Heart right ventricle (tissue), 16 donors: ENCODE data around the gene IFITM2. TPM values are rescaled to one million over a fixed set of nuclear protein-coding genes. Genes with fewer than 3 reads are reported as not detected.

Experiments
- ATAC-seq, 8 donors: fragments of 200-7000 bp; cut with Tn5 transposase; one replicate each; pipeline ENCODE4 v1.9.1; 2020; ENCODE audit warnings: mild to moderate bottlenecking in 8 of 8, moderate library complexity in 8 of 8, moderate number of reproducible peaks in 1 of 8
- DNase-seq, 2 donors: peaks; one replicate each; pipeline ENCODE4 v3.0.0-alpha.2; 2020
- H3K27ac ChIP-seq, 10 donors: fragments of 200-600 bp; sonication (generic) in 2 of 10; one replicate each; pipeline versions ENCODE4 v1.5.0 to v1.8.0; 2020 to 2022; ENCODE audit warnings: mild to moderate bottlenecking in 3 of 10
- H3K27me3 ChIP-seq, 7 donors: fragments of 200-600 bp; one replicate each; pipeline ENCODE4 v1.8.0; 2021 to 2022; ENCODE audit warnings: mild to moderate bottlenecking in 2 of 7
- H3K36me3 ChIP-seq, 9 donors: fragments of 200-600 bp; sonication (generic) in 1 of 9; one replicate each; pipeline versions ENCODE4 v1.5.0 to v1.8.0; 2020 to 2022; ENCODE audit warnings: mild to moderate bottlenecking in 2 of 9
- H3K4me1 ChIP-seq, 9 donors: fragments of 200-600 bp; sonication (generic) in 1 of 9; one replicate each; pipeline versions ENCODE4 v1.5.0 to v1.8.0; 2020 to 2022; ENCODE audit warnings: mild to moderate bottlenecking in 4 of 9
- H3K4me3 ChIP-seq, 10 donors: fragments of 200-600 bp; sonication (generic) in 2 of 10; one replicate each; pipeline versions ENCODE4 v1.5.0 to v1.8.0; 2020 to 2022; ENCODE audit warnings: mild to moderate bottlenecking in 7 of 10, moderate library complexity in 2 of 10
- H3K9me3 ChIP-seq, 11 donors: fragments of 200-600 bp in 10 of 11; sonication (generic) in 2 of 11; one replicate each; pipeline versions ENCODE4 v1.5.0 to v1.8.0; 2013 to 2022; ENCODE audit warnings: mild to moderate bottlenecking in 2 of 11, control low read depth in 1 of 11, moderate library complexity in 1 of 11
- WGBS, 2 donors: extraction: QIAGEN DNeasy Blood & Tissue Kit; methylation state at CpG; one replicate each; pipeline ENCODE4 v1.1.7; 2013; ENCODE audit warnings: inconsistent platforms in 1 of 2; 5-methylcytosine and 5-hydroxymethylcytosine counted together
- intact Hi-C, 10 donors: fragments of 100-400 bp; cut with DNase I; formaldehyde crosslinking; loops; one replicate each; pipeline versions ENCODE4 v1.11.1 to v1.14.2; 2022
- polyA plus RNA-seq, 2 donors: library from polyadenylated mRNA; stranded (reverse); fragments of 200-250 nt; gene quantifications; one replicate each; pipeline ENCODE4 v1.2.3, GENCODE V29; 2013
- total RNA-seq, 10 donors: library from RNA; stranded (reverse); fragmentation: NEBNext Ultra II Directional in 3 of 10; extraction: Animal tissue kit (Norgen Biotek cat#: 25700) in 3 of 10; gene quantifications; one replicate each; pipeline versions ENCODE4 v1.2.1 to v1.2.4, GENCODE V29; 2021 to 2023
- TF ChIP-seq, protein P1 (sequence below), 9 donors: fragments of 200-600 bp; sonication (generic) in 2 of 9; IDR thresholded peaks; one replicate each; pipeline versions ENCODE4 v1.5.0 to v1.8.0; 2021 to 2022; ENCODE audit warnings: antibody characterized with exemption in 9 of 9, mild to moderate bottlenecking in 5 of 9, moderate library complexity in 1 of 9
- donor health status: Arrhythmogenic right ventricular cardiomyopathy.
- donor health status: ischemic (EF 13 %, LVEDD 7.1; RV severe dilation, severe dysfunction).
- donor health status: healthy with polysubstance abuse.
- donor health status: DM: no; HTN: yes; CAD: no.
- donor health status: DM: no; HTN: no; CAD: no.
- donor health status: ischemic (EF 25% LVEDD 6.9; RV normal size, moderate dysfunction).
- donor health status: ischemic (EF 25% LVEDD 5.7; RV mildly dilated, moderate dysfunction).
- donor health status: healthy.
- donor health status: DM: yes; HTN: yes; CAD: no.
- donor health status: Ischemic cardiomyopathy.
- donor health status: ischemic (EF 35%, LVEDD 5.7; RV mildly dilated, moderate dysfunction).
- donor health status: nonischemic (EF 11% LVEDD 7.7; RV severe dilation, severe dysfunction).
- donor health status: DM: yes; HTN: yes; CAD: no.
- donor health status: PGD.
- donor health status: ischemic (EF 29% LVEDD 5.4; RV normal size, mild dysfunction).
- donor health status: nonischemic (EF 23%, LVEDD 6.1; RV moderate dilation, normal function).

The IFITM2 gene
- total and polyA plus RNA-seq, 12 donors = 57.2 to 843 (median 163) TPM

GRCh38 chr11:293271-293851 lies 14.3 kb upstream of the IFITM2 start:
- TF ChIP-seq, protein P1, sequence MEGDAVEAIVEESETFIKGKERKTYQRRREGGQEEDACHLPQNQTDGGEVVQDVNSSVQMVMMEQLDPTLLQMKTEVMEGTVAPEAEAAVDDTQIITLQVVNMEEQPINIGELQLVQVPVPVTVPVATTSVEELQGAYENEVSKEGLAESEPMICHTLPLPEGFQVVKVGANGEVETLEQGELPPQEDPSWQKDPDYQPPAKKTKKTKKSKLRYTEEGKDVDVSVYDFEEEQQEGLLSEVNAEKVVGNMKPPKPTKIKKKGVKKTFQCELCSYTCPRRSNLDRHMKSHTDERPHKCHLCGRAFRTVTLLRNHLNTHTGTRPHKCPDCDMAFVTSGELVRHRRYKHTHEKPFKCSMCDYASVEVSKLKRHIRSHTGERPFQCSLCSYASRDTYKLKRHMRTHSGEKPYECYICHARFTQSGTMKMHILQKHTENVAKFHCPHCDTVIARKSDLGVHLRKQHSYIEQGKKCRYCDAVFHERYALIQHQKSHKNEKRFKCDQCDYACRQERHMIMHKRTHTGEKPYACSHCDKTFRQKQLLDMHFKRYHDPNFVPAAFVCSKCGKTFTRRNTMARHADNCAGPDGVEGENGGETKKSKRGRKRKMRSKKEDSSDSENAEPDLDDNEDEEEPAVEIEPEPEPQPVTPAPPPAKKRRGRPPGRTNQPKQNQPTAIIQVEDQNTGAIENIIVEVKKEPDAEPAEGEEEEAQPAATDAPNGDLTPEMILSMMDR (IDR thresholded peaks at IDR 0.05) = no peak
- intact Hi-C loops = no loop called here
- DNase-seq (peak in 1 of 2 donors; percentile 6), ATAC-seq (no peak)
- Histone ChIP-seq H3K4me1 (peaks cover 3 to 28% (median 19%) of the 10 kb centered on the region in 9 donors), H3K36me3 (peaks cover 0 to 33% (median 0%) of the 10 kb centered on the region in 9 donors), H3K9me3 (no peaks in the 10 kb centered on the region), H3K4me3 (no peak overlapping the region), H3K27ac (no peak overlapping the region), H3K27me3 (peaks cover 0 to 31% (median 8%) of the 10 kb centered on the region in 7 donors)
- WGBS, 2 donors = 79 to 86% methylated on average over 18 of the region's 18 CpGs

- H3K4me3 ChIP-seq = no peak overlapping the region
- no peaks in the 10 kb centered on the region for H3K9me3 ChIP-seq
- DNase-seq (peak in 1 of 2 donors; percentile 9), ATAC-seq (no peak)
- peaks cover 0 to 36% (median 13%) of the 10 kb centered on the region in 7 donors for H3K27me3 ChIP-seq
- intact Hi-C loops = no loop called here
- peaks cover 0 to 33% (median 16%) of the 10 kb centered on the region in 9 donors for H3K4me1 ChIP-seq
- no peak overlapping the region for H3K27ac ChIP-seq
- 91 to 92% methylated on average over 26 to 27 of the region's 27 CpGs for WGBS, 2 donors
- TF ChIP-seq, protein P1 (IDR thresholded peaks at IDR 0.05) = no peak
- peaks cover 0 to 33% (median 0%) of the 10 kb centered on the region in 9 donors for H3K36me3 ChIP-seq
These were observed 13.6 kb upstream of the IFITM2 start for GRCh38 chr11:293852-294661.

DNA sequence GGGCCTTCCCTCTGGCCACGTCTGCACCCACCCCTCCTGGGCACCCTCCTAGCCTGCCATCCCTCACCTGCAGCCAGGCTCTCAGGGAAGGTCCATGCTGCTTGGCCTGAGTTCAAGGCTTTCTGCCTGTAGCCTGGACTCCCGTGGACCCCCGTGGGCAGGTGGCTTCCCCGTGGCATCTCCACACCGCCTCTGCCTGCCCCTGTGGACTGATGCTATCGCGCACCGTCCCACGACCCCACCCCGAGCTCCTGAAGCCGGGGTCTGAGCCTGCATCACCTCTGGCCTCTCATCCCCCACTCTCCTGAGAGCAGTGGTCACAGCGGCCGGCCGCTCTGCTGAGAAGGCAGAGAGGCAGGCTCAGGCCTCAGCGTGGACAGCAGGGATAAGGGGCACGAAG lies 12.8 kb upstream of the IFITM2 start:
- H3K9me3 ChIP-seq = no peaks in the 10 kb centered on the region
- H3K27ac ChIP-seq = no peak overlapping the region
- H3K4me1 ChIP-seq = peaks cover 0 to 28% (median 14%) of the 10 kb centered on the region in 9 donors
- 90 to 92% methylated on average over 16 of the region's 16 CpGs for WGBS, 2 donors
- intact Hi-C loops = no loop called here
- H3K27me3 ChIP-seq = peaks cover 0 to 43% (median 20%) of the 10 kb centered on the region in 7 donors
- peak in 1 of 2 donors; percentile 11 for DNase-seq
- peaks cover 0 to 33% (median 0%) of the 10 kb centered on the region in 9 donors for H3K36me3 ChIP-seq
- no peak for ATAC-seq
- no peak overlapping the region for H3K4me3 ChIP-seq
- TF ChIP-seq, protein P1 (IDR thresholded peaks at IDR 0.05) = no peak

DNA sequence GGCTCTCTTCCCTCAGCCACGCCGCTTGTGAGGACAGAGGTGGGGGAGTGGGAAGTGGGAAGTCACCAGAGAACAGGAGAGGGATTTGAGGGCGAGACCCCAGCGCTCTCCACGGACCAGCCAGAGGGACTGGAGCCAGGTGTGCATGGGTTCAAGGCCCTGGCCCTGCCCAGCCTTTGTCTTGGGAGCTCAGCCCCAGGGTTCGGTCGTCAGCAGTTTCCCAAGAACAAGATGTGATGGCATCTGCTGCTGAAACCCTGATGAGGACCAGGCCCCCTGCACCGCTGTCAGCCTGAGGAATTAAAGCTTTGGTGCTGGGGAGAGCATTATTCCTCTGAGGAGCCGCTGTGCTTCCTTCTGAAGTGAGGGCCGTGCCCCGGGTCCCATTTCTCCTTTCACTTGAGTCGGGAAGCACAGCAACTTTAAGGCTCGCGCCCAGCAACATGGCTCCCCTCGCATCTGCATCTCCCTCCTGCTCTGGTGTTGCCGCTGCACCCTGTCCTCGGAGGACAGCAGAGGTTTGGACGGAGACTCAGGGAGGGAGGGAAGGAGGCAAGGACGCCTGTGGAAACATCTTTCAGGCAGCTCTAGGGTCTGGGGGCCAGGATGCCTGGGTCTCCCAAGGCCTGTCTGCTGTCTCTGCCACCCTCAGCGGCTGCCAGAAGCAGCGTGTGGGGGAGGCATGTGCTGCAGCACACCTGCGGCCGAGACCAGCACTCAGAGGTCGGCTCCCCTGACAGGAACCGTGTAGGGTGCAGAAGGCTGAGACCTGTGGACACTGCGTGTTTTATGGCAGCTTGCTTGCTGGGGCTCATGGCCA lies 12.1 kb upstream of the IFITM2 start:
- H3K4me3 ChIP-seq = no peak overlapping the region
- peaks cover 0 to 49% (median 28%) of the 10 kb centered on the region in 7 donors for H3K27me3 ChIP-seq
- ATAC-seq = no peak
- 63 to 71% methylated on average over 26 of the region's 26 CpGs for WGBS, 2 donors
- no peak overlapping the region for H3K27ac ChIP-seq
- H3K36me3 ChIP-seq = peaks cover 0 to 33% (median 0%) of the 10 kb centered on the region in 9 donors
- peaks cover 0 to 28% (median 10%) of the 10 kb centered on the region in 9 donors for H3K4me1 ChIP-seq
- no peaks in the 10 kb centered on the region for H3K9me3 ChIP-seq
- TF ChIP-seq, protein P1 (IDR thresholded peaks at IDR 0.05) = no peak
- peak in 1 of 2 donors; percentile 8 for DNase-seq
- intact Hi-C loops = no loop called here
